Ovary (tissue), 9 donors: ENCODE measurements around the gene HRC. TPM values are rescaled to one million over a fixed set of nuclear protein-coding genes. Genes with fewer than 3 reads are reported as not detected.

Experiments used
- DNase-seq, 5 donors: peaks; one replicate each; pipeline ENCODE4 v3.0.0-alpha.2; 2019 to 2020
- H3K27ac ChIP-seq, 2 donors: fragments of 200-600 bp; one replicate each; pipeline versions ENCODE4 v1.5.1 to v1.8.0; 2019 to 2022
- H3K27me3 ChIP-seq: fragments of 200-600 bp; one replicate; pipeline ENCODE4 v1.8.0; 2022
- H3K36me3 ChIP-seq: fragments of 200-600 bp; sonication (generic); one replicate; pipeline ENCODE4 v1.5.1; 2019
- H3K4me1 ChIP-seq: one replicate; pipeline ENCODE4 v1.8.1; 2013; ENCODE audit warnings: mild to moderate bottlenecking, moderate library complexity; ENCODE audit not compliant: insufficient read depth
- H3K4me3 ChIP-seq: fragments of 200-600 bp; sonication (generic); one replicate; pipeline ENCODE4 v1.5.1; 2017
- H3K9me3 ChIP-seq, 2 donors: fragments of 200-600 bp in 1 of 2; sonication (generic) in 1 of 2; one replicate each; pipeline versions ENCODE4 v1.5.1 to v1.8.1; 2013 to 2019; ENCODE audit warnings: mild to moderate bottlenecking in 1 of 2, moderate library complexity in 1 of 2
- EP300 ChIP-seq: sonication (generic); formaldehyde crosslinking; IDR thresholded peaks from one replicate; pipeline ENCODE4 v1.6.1; 2017; ENCODE audit warnings: antibody characterized with exemption
- POLR2A ChIP-seq: fragments of 450-650 bp; IDR thresholded peaks from one replicate; pipeline ENCODE4 v1.6.1; 2017; ENCODE audit warnings: antibody characterized with exemption, mild to moderate bottlenecking, moderate library complexity
- WGBS, 3 donors: extraction: QIAGEN DNeasy Blood & Tissue Kit in 1 of 3; methylation state at CpG; one replicate each; pipeline versions ENCODE4 v1.1.5 to v1.1.7; 2013 to 2017; 5-methylcytosine and 5-hydroxymethylcytosine counted together
- intact Hi-C, 4 donors: fragments of 100-400 bp; cut with DNase I; formaldehyde crosslinking; loops; one replicate each; pipeline versions ENCODE4 v1.11.0 to v1.15.1; 2022 to 2023
- polyA plus RNA-seq, 2 donors: library from polyadenylated mRNA; stranded (reverse); fragments of 200-250 nt in 1 of 2; fragments of 350-450 nt in 1 of 2; fragmentation: Illumina TruSeq in 1 of 2; extraction: RNeasy Lipid Tissue Mini Kit (QIAGEN cat#74804) in 1 of 2; gene quantifications; one replicate each; pipeline ENCODE4 v1.2.3, GENCODE V29; 2013 to 2014
- total RNA-seq, 7 donors: library from RNA; depleted of rRNA in 2 of 7; stranded (reverse); fragments of >200 nt in 2 of 7; fragmentation: NEBNext Ultra II Directional in 3 of 7; extraction: Animal tissue kit (Norgen Biotek cat#: 25700) in 3 of 7; gene quantifications; one replicate each; pipeline versions ENCODE4 v1.1.0 to v1.2.4, GENCODE V29; 2016 to 2023
- TF ChIP-seq, protein P1 (sequence below), 3 donors: fragments of 450-650 bp in 2 of 3; fragments of 200-600 bp in 1 of 3; IDR thresholded peaks; one replicate each; pipeline versions ENCODE4 v1.5.1 to v1.8.0; 2016 to 2022; ENCODE audit warnings: antibody characterized with exemption in 3 of 3, mild to moderate bottlenecking in 1 of 3
- donor health status: DM: no; HTN: no; CAD: no; lungs with moderate emphysema.
- donor health status: DM: no; HTN: no; CAD: no.
- donor health status: Bipolar disorder and iron deficiency.
- donor health status: DM: yes; HTN: yes; CAD: no.
- donor health status: DM: no; HTN: no; CAD: no.
- donor health status: DM: yes; HTN: yes; CAD: no.

HRC gene
- total and polyA plus RNA-seq, 9 donors, result 0.36 to 10.5 (median 2.2) TPM

DNA sequence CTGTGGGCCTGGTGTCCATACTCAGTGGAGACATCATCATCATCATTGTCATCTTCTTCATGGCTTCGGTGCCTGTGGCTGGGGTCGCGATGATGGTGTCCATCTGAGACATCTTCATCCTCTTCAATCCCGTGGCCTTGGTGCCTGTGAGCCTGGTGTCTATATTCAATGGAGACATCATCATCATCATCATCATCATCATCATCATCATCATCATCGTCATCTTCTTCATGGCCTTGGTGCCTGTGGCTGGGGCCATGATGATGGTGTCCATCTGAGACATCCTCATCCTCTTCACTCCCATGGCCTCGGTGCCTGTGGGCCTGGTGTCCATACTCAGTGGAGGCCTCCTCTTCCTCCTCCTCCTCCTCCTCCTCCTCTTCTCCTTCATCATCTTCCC lies 917 bp downstream of the HRC start:
- intact Hi-C loops, result no loop called here
- Histone ChIP-seq H3K27me3 (no peaks in the 10 kb centered on the region), H3K27ac (no peak overlapping the region), H3K4me3 (no peak overlapping the region), H3K9me3 (no peaks in the 10 kb centered on the region), H3K36me3 (no peaks in the 10 kb centered on the region), H3K4me1 (peaks cover 3% of the 10 kb centered on the region)
- TF ChIP-seq POLR2A (no peak), EP300 (no peak)
- TF ChIP-seq, protein P1, sequence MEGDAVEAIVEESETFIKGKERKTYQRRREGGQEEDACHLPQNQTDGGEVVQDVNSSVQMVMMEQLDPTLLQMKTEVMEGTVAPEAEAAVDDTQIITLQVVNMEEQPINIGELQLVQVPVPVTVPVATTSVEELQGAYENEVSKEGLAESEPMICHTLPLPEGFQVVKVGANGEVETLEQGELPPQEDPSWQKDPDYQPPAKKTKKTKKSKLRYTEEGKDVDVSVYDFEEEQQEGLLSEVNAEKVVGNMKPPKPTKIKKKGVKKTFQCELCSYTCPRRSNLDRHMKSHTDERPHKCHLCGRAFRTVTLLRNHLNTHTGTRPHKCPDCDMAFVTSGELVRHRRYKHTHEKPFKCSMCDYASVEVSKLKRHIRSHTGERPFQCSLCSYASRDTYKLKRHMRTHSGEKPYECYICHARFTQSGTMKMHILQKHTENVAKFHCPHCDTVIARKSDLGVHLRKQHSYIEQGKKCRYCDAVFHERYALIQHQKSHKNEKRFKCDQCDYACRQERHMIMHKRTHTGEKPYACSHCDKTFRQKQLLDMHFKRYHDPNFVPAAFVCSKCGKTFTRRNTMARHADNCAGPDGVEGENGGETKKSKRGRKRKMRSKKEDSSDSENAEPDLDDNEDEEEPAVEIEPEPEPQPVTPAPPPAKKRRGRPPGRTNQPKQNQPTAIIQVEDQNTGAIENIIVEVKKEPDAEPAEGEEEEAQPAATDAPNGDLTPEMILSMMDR (IDR thresholded peaks at IDR 0.05), result no peak
- 92 to 95% (median 93%) methylated on average over 6 of the region's 6 CpGs for WGBS, 3 donors
- no peak for DNase-seq

DNA sequence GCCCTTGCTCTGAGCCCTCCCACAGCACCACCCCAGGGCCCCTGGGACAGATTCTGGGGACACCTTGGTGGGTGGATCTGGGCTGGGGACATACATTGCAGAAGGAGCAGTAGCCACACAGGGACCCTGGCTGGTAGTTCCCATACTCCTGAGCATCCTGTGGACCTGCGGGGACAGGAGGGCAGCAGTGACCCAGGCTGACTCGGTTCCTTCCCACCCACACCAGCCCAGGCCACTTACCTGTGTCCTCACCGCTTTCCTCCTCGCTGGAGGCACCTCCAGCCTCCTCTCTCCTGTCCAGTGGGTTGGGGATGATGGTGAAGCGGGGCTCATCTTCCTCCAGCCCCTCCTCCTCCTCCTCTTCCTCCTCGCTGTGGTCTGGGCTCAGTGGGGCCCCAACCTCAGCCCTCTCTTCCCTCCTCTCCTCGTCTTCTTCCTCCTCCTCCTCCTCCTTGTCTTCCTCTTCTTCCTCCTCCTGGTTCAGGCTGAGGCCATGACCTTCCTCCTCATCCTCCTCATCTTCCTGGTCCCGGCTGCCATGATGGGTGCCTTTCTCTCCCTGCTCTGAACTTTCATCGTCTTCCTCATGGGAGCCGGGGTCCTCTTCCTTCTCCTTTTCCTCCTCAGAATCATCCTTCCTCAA lies 1.9 kb downstream of the HRC start:
- intact Hi-C loops, result no loop called here
- no peak overlapping the region for H3K4me3 ChIP-seq
- 88 to 91% (median 91%) methylated on average over 10 of the region's 10 CpGs for WGBS, 3 donors
- no peak for DNase-seq
- H3K4me1 ChIP-seq, result peaks cover 6% of the 10 kb centered on the region
- no peak for TF ChIP-seq EP300
- no peak for TF ChIP-seq POLR2A
- TF ChIP-seq, protein P1 (IDR thresholded peaks at IDR 0.05), result no peak
- H3K27ac ChIP-seq, result no peak overlapping the region
- H3K36me3 ChIP-seq, result no peaks in the 10 kb centered on the region
- H3K27me3 ChIP-seq, result no peaks in the 10 kb centered on the region
- no peaks in the 10 kb centered on the region for H3K9me3 ChIP-seq

DNA sequence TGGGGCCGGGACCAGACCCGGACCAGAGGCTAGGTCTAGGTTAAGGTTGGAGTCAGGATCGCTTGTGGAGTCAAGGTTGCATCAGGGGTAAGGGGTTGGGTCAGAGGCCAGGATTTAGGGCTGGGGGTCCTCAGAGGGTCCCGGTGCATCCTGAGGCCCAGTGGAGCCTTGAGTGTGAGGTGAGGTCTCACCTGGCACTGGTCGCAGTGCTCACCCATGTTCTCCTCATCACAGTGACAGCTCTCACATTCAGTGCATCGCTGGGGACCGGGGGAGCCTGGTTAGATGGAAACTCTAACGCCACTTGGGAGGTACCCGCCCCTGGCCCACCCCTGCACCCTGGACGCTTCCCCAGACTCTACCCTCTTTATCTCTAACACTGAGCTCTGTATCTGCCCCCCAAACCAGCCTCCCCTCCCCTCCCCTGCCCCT lies 3.1 kb downstream of the HRC start:
- Histone ChIP-seq H3K9me3 (no peaks in the 10 kb centered on the region), H3K36me3 (no peaks in the 10 kb centered on the region), H3K4me1 (peaks cover 4% of the 10 kb centered on the region), H3K27ac (no peak overlapping the region), H3K4me3 (no peak overlapping the region), H3K27me3 (no peaks in the 10 kb centered on the region)
- no peak for DNase-seq
- no peak for TF ChIP-seq EP300
- TF ChIP-seq, protein P1 (IDR thresholded peaks at IDR 0.05), result no peak
- TF ChIP-seq POLR2A, result no peak
- intact Hi-C loops, result no loop called here
- WGBS, 3 donors, result 34 to 47% (median 34%) methylated on average over 10 of the region's 10 CpGs

DNA sequence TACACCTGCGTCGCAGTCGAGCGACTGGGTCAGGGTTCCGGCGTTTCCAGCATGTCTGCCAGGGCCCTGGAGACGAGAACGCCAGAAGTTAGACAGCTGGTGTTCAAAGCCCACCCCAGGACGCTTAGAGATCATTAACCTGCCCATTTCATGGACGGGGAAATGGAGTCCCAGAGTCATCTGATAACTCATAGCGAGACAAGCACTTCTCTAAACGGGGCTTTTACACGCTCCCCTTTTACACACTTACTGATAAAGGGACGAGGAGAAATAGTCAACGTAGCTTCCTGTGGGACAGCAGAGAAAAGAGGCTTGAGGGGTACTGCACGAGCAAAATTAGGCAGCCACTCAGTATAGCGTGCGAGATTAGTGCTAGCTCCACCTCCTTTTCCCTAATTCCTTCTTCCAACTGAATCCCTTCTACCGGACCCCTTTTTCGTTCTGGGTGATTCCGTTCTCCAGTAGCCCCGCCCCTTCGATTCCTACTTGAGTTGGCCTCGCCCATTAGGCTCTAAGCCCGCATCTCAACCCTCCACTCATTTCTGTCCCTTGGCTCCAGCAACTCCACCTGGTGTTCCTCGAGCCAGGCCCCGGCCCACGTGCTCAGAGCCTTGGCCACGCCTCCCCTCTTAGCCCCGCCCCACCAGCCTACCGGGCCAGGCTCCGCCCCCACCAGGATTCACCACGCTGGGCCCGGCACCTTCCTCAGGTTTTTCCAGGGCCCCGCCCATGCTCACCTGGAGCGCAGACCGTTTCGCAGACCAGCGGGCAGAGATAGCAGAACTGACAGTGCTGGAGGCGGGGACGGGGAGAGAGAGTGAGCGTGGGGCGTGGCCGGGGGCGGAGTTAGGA lies 3.7 kb downstream of the HRC start:
- Histone ChIP-seq H3K27me3 (no peaks in the 10 kb centered on the region), H3K36me3 (no peaks in the 10 kb centered on the region), H3K4me1 (peaks cover 4% of the 10 kb centered on the region), H3K4me3 (no peak overlapping the region), H3K27ac (no peak overlapping the region), H3K9me3 (no peaks in the 10 kb centered on the region)
- intact Hi-C loops, result no loop called here
- TF ChIP-seq EP300 (no peak), POLR2A (no peak)
- TF ChIP-seq, protein P1 (IDR thresholded peaks at IDR 0.05), result no peak
- peak; percentile 39 to 79 (median 62) for DNase-seq
- WGBS, 3 donors, result 5 to 7% (median 6%) methylated on average over 45 of the region's 45 CpGs
